Uterus (tissue), 2 donors: Measurements from ENCODE around the gene DIDO1.

Source experiments
- POLR2A ChIP-seq, 2 donors: fragments of 450-650 bp; IDR thresholded peaks; one replicate each; pipeline ENCODE4 v1.6.1; 2016; ENCODE audit warnings: antibody characterized with exemption in 2 of 2, mild to moderate bottlenecking in 1 of 2, moderate library complexity in 1 of 2
- TF ChIP-seq, protein P1 (sequence below), 4 experiments: fragments of 200-600 bp in 2 of 4; fragments of 450-650 bp in 2 of 4; sonication (generic) in 2 of 4; IDR thresholded peaks; one replicate each; pipeline ENCODE4 v1.5.1; 2016 to 2019; ENCODE audit warnings: antibody characterized with exemption in 4 of 4, mild to moderate bottlenecking in 2 of 4, moderate library complexity in 1 of 4

DNA sequence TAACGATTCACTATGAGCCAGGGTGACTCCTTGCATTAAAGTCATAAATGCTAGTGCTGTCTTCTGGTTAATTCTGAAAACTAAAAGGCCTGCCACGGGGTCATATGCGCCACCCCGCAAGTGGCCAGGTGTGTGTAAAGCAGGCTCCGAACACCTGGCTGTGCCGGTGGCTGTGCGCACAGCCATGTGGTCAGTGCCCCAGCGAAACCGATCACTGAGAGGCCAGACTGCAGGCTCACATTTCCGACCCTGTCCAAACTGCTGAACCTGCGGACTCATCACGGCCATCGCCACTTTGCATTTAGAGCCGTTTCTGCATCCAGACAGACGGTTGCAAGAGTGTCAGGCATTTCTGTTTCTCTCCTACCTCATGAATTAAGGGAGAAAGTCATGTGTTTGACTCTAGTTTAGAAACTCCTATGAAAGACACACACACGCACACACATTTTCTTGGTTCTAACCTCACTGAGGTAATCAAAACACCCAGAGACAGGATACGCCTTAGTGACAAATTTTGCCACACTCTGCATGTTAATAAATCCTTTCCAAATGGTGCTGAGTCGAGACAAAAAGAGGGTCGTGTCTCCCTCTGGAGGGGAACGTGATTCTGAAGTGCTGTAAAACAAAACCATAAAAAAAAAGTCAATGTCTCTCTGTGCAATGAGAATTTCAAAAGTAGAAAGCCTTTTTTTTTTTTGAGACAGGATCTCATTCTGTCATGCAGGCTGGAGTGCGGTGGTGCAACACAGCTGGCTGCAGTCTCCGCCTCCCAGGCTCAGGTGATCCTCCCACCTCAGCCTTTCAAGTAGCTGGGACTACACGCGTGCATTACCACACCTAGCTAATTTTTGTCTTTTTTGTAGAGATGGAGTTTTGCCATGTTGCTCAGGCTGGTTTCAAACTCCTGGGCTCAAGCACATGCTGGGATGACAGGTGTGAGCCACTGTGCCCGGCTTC is 33.7 kb downstream of the DIDO1 start:
- TF ChIP-seq POLR2A (IDR thresholded peaks at IDR 0.05) = no peak
- TF ChIP-seq, protein P1, sequence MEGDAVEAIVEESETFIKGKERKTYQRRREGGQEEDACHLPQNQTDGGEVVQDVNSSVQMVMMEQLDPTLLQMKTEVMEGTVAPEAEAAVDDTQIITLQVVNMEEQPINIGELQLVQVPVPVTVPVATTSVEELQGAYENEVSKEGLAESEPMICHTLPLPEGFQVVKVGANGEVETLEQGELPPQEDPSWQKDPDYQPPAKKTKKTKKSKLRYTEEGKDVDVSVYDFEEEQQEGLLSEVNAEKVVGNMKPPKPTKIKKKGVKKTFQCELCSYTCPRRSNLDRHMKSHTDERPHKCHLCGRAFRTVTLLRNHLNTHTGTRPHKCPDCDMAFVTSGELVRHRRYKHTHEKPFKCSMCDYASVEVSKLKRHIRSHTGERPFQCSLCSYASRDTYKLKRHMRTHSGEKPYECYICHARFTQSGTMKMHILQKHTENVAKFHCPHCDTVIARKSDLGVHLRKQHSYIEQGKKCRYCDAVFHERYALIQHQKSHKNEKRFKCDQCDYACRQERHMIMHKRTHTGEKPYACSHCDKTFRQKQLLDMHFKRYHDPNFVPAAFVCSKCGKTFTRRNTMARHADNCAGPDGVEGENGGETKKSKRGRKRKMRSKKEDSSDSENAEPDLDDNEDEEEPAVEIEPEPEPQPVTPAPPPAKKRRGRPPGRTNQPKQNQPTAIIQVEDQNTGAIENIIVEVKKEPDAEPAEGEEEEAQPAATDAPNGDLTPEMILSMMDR (IDR thresholded peaks at IDR 0.05) = no peak
